Vagina (tissue), 2 donors: Measurements from ENCODE around the gene ZNF12. TPM values are rescaled to one million over a fixed set of nuclear protein-coding genes. Genes with fewer than 3 reads are reported as not detected.

Source experiments
- DNase-seq, 2 donors: peaks; one replicate each; pipeline ENCODE4 v3.0.0-alpha.2; 2017; ENCODE audit errors: extremely low spot score in 2 of 2
- H3K27ac ChIP-seq: fragments of 200-600 bp; sonication (generic); one replicate; pipeline ENCODE4 v1.5.1; 2019
- H3K27me3 ChIP-seq: fragments of 200-600 bp; sonication (generic); one replicate; pipeline ENCODE4 v1.5.1; 2019
- H3K36me3 ChIP-seq, 2 donors: fragments of 200-600 bp; sonication (generic); one replicate each; pipeline ENCODE4 v1.5.1; 2017 to 2019
- H3K4me1 ChIP-seq: fragments of 200-600 bp; sonication (generic); one replicate; pipeline ENCODE4 v1.5.1; 2019
- H3K4me3 ChIP-seq, 2 donors: fragments of 200-600 bp; sonication (generic); 1 replicate in 1 of 2; 2 replicates in 1 of 2; pipeline ENCODE4 v1.5.1; 2016 to 2019
- H3K9me3 ChIP-seq: fragments of 200-600 bp; sonication (generic); one replicate; pipeline ENCODE4 v1.5.1; 2019
- POLR2A ChIP-seq, 2 donors: fragments of 450-650 bp; IDR thresholded peaks; one replicate each; pipeline ENCODE4 v1.6.1; 2017; ENCODE audit warnings: antibody characterized with exemption in 2 of 2, mild to moderate bottlenecking in 2 of 2, moderate library complexity in 2 of 2
- POLR2AphosphoS5 ChIP-seq, 2 donors: sonication (generic); formaldehyde crosslinking; IDR thresholded peaks; one replicate each; pipeline ENCODE4 v1.9.0; 2017; ENCODE audit warnings: antibody characterized with exemption in 2 of 2, mild to moderate bottlenecking in 2 of 2, low read depth in 1 of 2; ENCODE audit not compliant: insufficient read depth in 1 of 2
- intact Hi-C: fragments of 100-400 bp; cut with DNase I; formaldehyde crosslinking; loops from one replicate; pipeline ENCODE4 v1.15.1; 2023
- total RNA-seq: library from RNA; depleted of rRNA; stranded (reverse); fragments of >200 nt; gene quantifications from one replicate; pipeline ENCODE4 v1.2.3, GENCODE V29; 2016
- TF ChIP-seq, protein P1 (sequence below), 3 experiments: fragments of 450-650 bp in 2 of 3; fragments of 200-600 bp in 1 of 3; sonication (generic) in 1 of 3; IDR thresholded peaks; one replicate each; pipeline ENCODE4 v1.5.1; 2017 to 2019; ENCODE audit warnings: antibody characterized with exemption in 3 of 3, mild to moderate bottlenecking in 2 of 3, moderate library complexity in 2 of 3

The ZNF12 gene
- total RNA-seq, 1 donor from 2014 or later, result 49.8 TPM

- TF ChIP-seq POLR2A (IDR thresholded peaks at IDR 0.05) (no peak), POLR2AphosphoS5 (IDR thresholded peaks at IDR 0.05; ENCODE audit: insufficient read depth in 1 of 2, low read depth in 1 of 2) (no peak)
- TF ChIP-seq, protein P1, sequence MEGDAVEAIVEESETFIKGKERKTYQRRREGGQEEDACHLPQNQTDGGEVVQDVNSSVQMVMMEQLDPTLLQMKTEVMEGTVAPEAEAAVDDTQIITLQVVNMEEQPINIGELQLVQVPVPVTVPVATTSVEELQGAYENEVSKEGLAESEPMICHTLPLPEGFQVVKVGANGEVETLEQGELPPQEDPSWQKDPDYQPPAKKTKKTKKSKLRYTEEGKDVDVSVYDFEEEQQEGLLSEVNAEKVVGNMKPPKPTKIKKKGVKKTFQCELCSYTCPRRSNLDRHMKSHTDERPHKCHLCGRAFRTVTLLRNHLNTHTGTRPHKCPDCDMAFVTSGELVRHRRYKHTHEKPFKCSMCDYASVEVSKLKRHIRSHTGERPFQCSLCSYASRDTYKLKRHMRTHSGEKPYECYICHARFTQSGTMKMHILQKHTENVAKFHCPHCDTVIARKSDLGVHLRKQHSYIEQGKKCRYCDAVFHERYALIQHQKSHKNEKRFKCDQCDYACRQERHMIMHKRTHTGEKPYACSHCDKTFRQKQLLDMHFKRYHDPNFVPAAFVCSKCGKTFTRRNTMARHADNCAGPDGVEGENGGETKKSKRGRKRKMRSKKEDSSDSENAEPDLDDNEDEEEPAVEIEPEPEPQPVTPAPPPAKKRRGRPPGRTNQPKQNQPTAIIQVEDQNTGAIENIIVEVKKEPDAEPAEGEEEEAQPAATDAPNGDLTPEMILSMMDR (IDR thresholded peaks at IDR 0.05), result no peak
- Histone ChIP-seq H3K4me1 (peaks cover 35% of the 10 kb centered on the region), H3K4me3 (peak overlapping the region; percentile 89), H3K9me3 (no peaks in the 10 kb centered on the region), H3K27ac (peak overlapping the region; percentile 83), H3K27me3 (no peaks in the 10 kb centered on the region), H3K36me3 (peaks cover 0 to 33% of the 10 kb centered on the region in 2 donors)
- intact Hi-C loops, result no loop called here
- DNase-seq, result no peak
Observed at GRCh38 chr7:6705959-6706665, 635 bp downstream of the ZNF12 start.

DNA sequence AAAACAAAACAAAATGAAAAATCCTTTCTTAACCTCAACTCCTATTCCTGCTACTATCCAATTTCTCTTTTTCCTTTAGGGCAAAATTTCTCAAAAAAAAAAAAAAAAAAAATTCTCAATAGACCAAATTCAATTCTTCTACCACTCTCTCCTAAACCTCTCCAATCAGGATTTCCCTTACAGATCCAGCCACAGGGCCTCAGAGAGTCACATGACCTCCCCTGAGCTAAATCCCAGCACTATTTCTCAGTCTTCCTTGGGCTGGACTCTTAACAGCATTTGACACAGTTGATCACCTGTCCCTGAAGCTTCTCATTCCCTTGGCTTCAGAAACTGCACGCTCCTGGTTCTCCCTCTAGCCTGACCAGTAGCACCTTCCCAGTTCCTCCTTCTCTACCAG lies 4.9 kb downstream of the ZNF12 start:
- TF ChIP-seq POLR2A (IDR thresholded peaks at IDR 0.05) (no peak), POLR2AphosphoS5 (IDR thresholded peaks at IDR 0.05; ENCODE audit: insufficient read depth in 1 of 2, low read depth in 1 of 2) (no peak)
- TF ChIP-seq, protein P1 (IDR thresholded peaks at IDR 0.05), result no peak
- H3K27me3 ChIP-seq, result no peaks in the 10 kb centered on the region
- no peak overlapping the region for H3K27ac ChIP-seq
- peaks cover 29% of the 10 kb centered on the region for H3K4me1 ChIP-seq
- intact Hi-C loops, result no loop called here
- H3K36me3 ChIP-seq, result peaks cover 7 to 76% of the 10 kb centered on the region in 2 donors
- H3K4me3 ChIP-seq, result no peak overlapping the region
- no peak for DNase-seq
- H3K9me3 ChIP-seq, result peaks cover 9% of the 10 kb centered on the region

DNA sequence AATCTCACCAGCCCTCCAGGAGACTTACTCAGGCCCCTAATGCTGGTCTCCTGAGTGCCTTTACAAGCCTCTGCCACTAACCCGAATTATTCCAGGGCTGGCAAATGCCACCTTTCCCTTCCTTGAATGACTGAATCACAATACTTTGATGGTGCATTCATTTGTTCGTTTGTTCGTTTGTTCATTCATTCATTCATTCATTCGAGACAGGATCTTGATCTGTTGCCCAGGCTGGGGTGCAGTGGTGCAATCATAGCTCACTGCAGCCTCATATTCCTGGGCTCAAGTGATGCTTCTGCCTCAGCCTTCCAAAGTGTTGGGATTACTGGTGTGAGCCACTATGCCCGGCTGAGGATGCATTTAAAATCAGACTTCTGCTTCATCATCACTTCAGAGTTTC lies 6.0 kb downstream of the ZNF12 start:
- Histone ChIP-seq H3K36me3 (peaks cover 7 to 86% of the 10 kb centered on the region in 2 donors), H3K4me3 (no peak overlapping the region), H3K27ac (no peak overlapping the region), H3K9me3 (peaks cover 11% of the 10 kb centered on the region), H3K27me3 (no peaks in the 10 kb centered on the region), H3K4me1 (peaks cover 25% of the 10 kb centered on the region)
- intact Hi-C loops, result no loop called here
- TF ChIP-seq, protein P1 (IDR thresholded peaks at IDR 0.05), result no peak
- TF ChIP-seq POLR2A (IDR thresholded peaks at IDR 0.05), result no peak
- no peak for TF ChIP-seq POLR2AphosphoS5 (IDR thresholded peaks at IDR 0.05; ENCODE audit: insufficient read depth in 1 of 2, low read depth in 1 of 2)
- no peak for DNase-seq

GRCh38 chr7:6691609-6692106 lies 15.1 kb downstream of the ZNF12 start:
- H3K4me3 ChIP-seq, result peak overlapping the region in 1 of 2 donors; percentile 15
- no peaks in the 10 kb centered on the region for H3K27me3 ChIP-seq
- intact Hi-C loops, result no loop called here
- TF ChIP-seq, protein P1 (IDR thresholded peaks at IDR 0.05), result no peak
- no peak for TF ChIP-seq POLR2A (IDR thresholded peaks at IDR 0.05)
- no peak for DNase-seq
- H3K4me1 ChIP-seq, result no peaks in the 10 kb centered on the region
- H3K27ac ChIP-seq, result no peak overlapping the region
- peaks cover 86% of the 10 kb centered on the region for H3K9me3 ChIP-seq
- H3K36me3 ChIP-seq, result peaks cover 25 to 100% of the 10 kb centered on the region in 2 donors

- intact Hi-C loops, result no loop called here
- Histone ChIP-seq H3K27me3 (no peaks in the 10 kb centered on the region), H3K27ac (no peak overlapping the region), H3K4me3 (no peak overlapping the region), H3K4me1 (no peaks in the 10 kb centered on the region), H3K36me3 (peaks cover 25 to 95% of the 10 kb centered on the region in 2 donors), H3K9me3 (peaks cover 89% of the 10 kb centered on the region)
- no peak for DNase-seq
- TF ChIP-seq POLR2AphosphoS5 (IDR thresholded peaks at IDR 0.05; ENCODE audit: insufficient read depth in 1 of 2, low read depth in 1 of 2) (no peak), POLR2A (IDR thresholded peaks at IDR 0.05) (no peak)
Observed at GRCh38 chr7:6691103-6691502, 15.6 kb downstream of the ZNF12 start.
